HepG2 (cell line): Measurements from ENCODE around the gene RETREG2. TPM values are rescaled to one million over a fixed set of nuclear protein-coding genes. Genes with fewer than 3 reads are reported as not detected.

Source experiments
- CC2D1A ChIP-seq: sonication (generic); formaldehyde crosslinking; IDR thresholded peaks from 2 replicates; pipeline ENCODE4 v1.8.1; 2023; ENCODE audit warnings: mild to moderate bottlenecking, missing genetic modification reagents
- CREB1 ChIP-seq, 2 experiments: fragments of 450-650 bp in 1 of 2; IDR thresholded peaks; 2 replicates each; pipeline ENCODE4 v1.6.1; 2016 to 2017; ENCODE audit warnings: control low read depth in 1 of 2, mild to moderate bottlenecking in 1 of 2, missing compliant biosample characterization in 1 of 2, missing genetic modification characterization in 1 of 2
- EZH2 ChIP-seq: conservative IDR thresholded peaks from 2 replicates; pipeline ENCODE4 v1.6.1; 2012; ENCODE audit warnings: mild to moderate bottlenecking, low read depth, low read length, moderate library complexity
- GLI4 ChIP-seq: sonication (generic); formaldehyde crosslinking; IDR thresholded peaks from 2 replicates; pipeline ENCODE4 v1.5.1; 2020; ENCODE audit warnings: missing genetic modification reagents, mild to moderate bottlenecking, moderate library complexity, borderline replicate concordance
- HDAC2 ChIP-seq: sonication (generic); formaldehyde crosslinking; IDR thresholded peaks from 2 replicates; pipeline ENCODE4 v1.4.0; 2020; ENCODE audit warnings: missing genetic modification reagents
- HNF4A ChIP-seq: sonication (generic); formaldehyde crosslinking; IDR thresholded peaks from 2 replicates; pipeline ENCODE4 v1.4.0; 2020; ENCODE audit warnings: missing genetic modification reagents
- HOXA9 ChIP-seq: sonication (generic); formaldehyde crosslinking; IDR thresholded peaks from 2 replicates; pipeline ENCODE4 v1.8.1; 2022; ENCODE audit warnings: missing genetic modification reagents, mild to moderate bottlenecking, moderate library complexity, borderline replicate concordance
- JUN ChIP-seq: sonication (generic); formaldehyde crosslinking; IDR thresholded peaks from 2 replicates; pipeline ENCODE4 v1.4.0; 2020; ENCODE audit warnings: mild to moderate bottlenecking, missing genetic modification reagents
- KLF6 ChIP-seq: IDR thresholded peaks from 2 replicates; pipeline ENCODE4 v1.8.0; 2016; ENCODE audit warnings: missing biosample characterization, missing genetic modification reagents
- NFKBIZ ChIP-seq: IDR thresholded peaks from 2 replicates; pipeline ENCODE4 v1.6.1; 2018; ENCODE audit warnings: missing genetic modification reagents, missing compliant biosample characterization
- SMARCC2 ChIP-seq: fragments of 450-650 bp; IDR thresholded peaks from 2 replicates; pipeline ENCODE4 v1.6.1; 2017; ENCODE audit warnings: antibody characterized with exemption, mild to moderate bottlenecking
- SRSF4 ChIP-seq: fragments of 200-400 bp; formaldehyde crosslinking; IDR thresholded peaks from one replicate; pipeline ENCODE4 v1.6.1; 2018; ENCODE audit warnings: mild to moderate bottlenecking, low read depth, low read length, moderate library complexity; ENCODE audit not compliant: poor library complexity, severe bottlenecking
- TOPORS ChIP-seq: sonication (generic); formaldehyde crosslinking; IDR thresholded peaks from 2 replicates; pipeline ENCODE4 v1.8.0; 2023; ENCODE audit warnings: mild to moderate bottlenecking, missing genetic modification reagents
- TSC22D2 ChIP-seq: sonication (generic); formaldehyde crosslinking; IDR thresholded peaks from 2 replicates; pipeline ENCODE4 v1.5.1; 2020; ENCODE audit warnings: missing genetic modification reagents, mild to moderate bottlenecking, borderline replicate concordance
- ZBTB38 ChIP-seq: sonication (generic); formaldehyde crosslinking; IDR thresholded peaks from 2 replicates; pipeline ENCODE4 v1.5.1; 2020; ENCODE audit warnings: mild to moderate bottlenecking, missing genetic modification reagents
- ZFP82 ChIP-seq: sonication (generic); formaldehyde crosslinking; IDR thresholded peaks from 2 replicates; pipeline ENCODE4 v1.5.1; 2020; ENCODE audit warnings: mild to moderate bottlenecking, missing genetic modification reagents, borderline replicate concordance
- ZNF256 ChIP-seq: sonication (generic); formaldehyde crosslinking; conservative IDR thresholded peaks from 2 replicates; pipeline ENCODE4 v1.4.0; 2020; ENCODE audit warnings: missing genetic modification reagents
- ZNF431 ChIP-seq: sonication (generic); formaldehyde crosslinking; IDR thresholded peaks from 2 replicates; pipeline ENCODE4 v1.9.0; 2022; ENCODE audit warnings: missing genetic modification reagents, low read depth, mild to moderate bottlenecking, borderline replicate concordance
- ZNF552 ChIP-seq: sonication (generic); formaldehyde crosslinking; IDR thresholded peaks from 2 replicates; pipeline ENCODE4 v1.9.0; 2022; ENCODE audit warnings: missing genetic modification reagents, mild to moderate bottlenecking, borderline replicate concordance
- ZNF558 ChIP-seq: sonication (generic); formaldehyde crosslinking; IDR thresholded peaks from 2 replicates; pipeline ENCODE4 v1.9.0; 2022; ENCODE audit warnings: mild to moderate bottlenecking, missing genetic modification reagents, borderline replicate concordance
- ZNF674 ChIP-seq: sonication (generic); formaldehyde crosslinking; IDR thresholded peaks from 2 replicates; pipeline ENCODE4 v1.5.0; 2020; ENCODE audit warnings: low read depth, mild to moderate bottlenecking, missing genetic modification reagents
- polyA plus RNA-seq, 8 experiments: library from polyadenylated mRNA; depleted of rRNA in 3 of 8; stranded (reverse) in 7 of 8; unstranded in 1 of 8; fragments of >200 nt; fragmentation: Illumina TruSeq in 4 of 8; extraction: Trizol in 4 of 8; gene quantifications; 2 replicates each; pipeline versions ENCODE4 v1.2.1 to v1.2.3, GENCODE V29; 2011 to 2016; ENCODE audit warnings: low read depth in 4 of 8, missing spikeins in 1 of 8, mixed read lengths in 1 of 8; ENCODE audit not compliant: insufficient read depth in 1 of 8
- total RNA-seq, 5 experiments: library from RNA; depleted of rRNA; stranded (reverse); fragments of >200 nt; fragmentation: Illumina TruSeq; extraction: Trizol; gene quantifications; 2 replicates each; pipeline ENCODE4 v1.2.3, GENCODE V29; 2016; ENCODE audit warnings: low read depth in 1 of 5
- TF ChIP-seq, protein P1 (sequence below): sonication (generic); formaldehyde crosslinking; IDR thresholded peaks from 2 replicates; pipeline ENCODE4 v1.5.1; 2020; ENCODE audit warnings: missing genetic modification reagents, mild to moderate bottlenecking, borderline replicate concordance
- TF ChIP-seq, protein P2 (sequence below): sonication (generic); formaldehyde crosslinking; IDR thresholded peaks from 2 replicates; pipeline ENCODE4 v1.4.0; 2020; ENCODE audit warnings: mild to moderate bottlenecking, missing genetic modification reagents, borderline replicate concordance
- TF ChIP-seq, protein P3 (sequence below): sonication (generic); formaldehyde crosslinking; IDR thresholded peaks from 2 replicates; pipeline ENCODE4 v1.8.1; 2023; ENCODE audit warnings: mild to moderate bottlenecking, moderate library complexity, missing genetic modification reagents
- TF ChIP-seq, protein P4 (sequence below): IDR thresholded peaks from 2 replicates; pipeline ENCODE4 v1.6.1; 2018; ENCODE audit warnings: missing genetic modification reagents

The RETREG2 gene
- total and polyA plus RNA-seq, 2 of the 13 experiments (the other 11 are each of a cell fraction or from before 2014, with no cell fraction given): 86.0 to 134 TPM

DNA sequence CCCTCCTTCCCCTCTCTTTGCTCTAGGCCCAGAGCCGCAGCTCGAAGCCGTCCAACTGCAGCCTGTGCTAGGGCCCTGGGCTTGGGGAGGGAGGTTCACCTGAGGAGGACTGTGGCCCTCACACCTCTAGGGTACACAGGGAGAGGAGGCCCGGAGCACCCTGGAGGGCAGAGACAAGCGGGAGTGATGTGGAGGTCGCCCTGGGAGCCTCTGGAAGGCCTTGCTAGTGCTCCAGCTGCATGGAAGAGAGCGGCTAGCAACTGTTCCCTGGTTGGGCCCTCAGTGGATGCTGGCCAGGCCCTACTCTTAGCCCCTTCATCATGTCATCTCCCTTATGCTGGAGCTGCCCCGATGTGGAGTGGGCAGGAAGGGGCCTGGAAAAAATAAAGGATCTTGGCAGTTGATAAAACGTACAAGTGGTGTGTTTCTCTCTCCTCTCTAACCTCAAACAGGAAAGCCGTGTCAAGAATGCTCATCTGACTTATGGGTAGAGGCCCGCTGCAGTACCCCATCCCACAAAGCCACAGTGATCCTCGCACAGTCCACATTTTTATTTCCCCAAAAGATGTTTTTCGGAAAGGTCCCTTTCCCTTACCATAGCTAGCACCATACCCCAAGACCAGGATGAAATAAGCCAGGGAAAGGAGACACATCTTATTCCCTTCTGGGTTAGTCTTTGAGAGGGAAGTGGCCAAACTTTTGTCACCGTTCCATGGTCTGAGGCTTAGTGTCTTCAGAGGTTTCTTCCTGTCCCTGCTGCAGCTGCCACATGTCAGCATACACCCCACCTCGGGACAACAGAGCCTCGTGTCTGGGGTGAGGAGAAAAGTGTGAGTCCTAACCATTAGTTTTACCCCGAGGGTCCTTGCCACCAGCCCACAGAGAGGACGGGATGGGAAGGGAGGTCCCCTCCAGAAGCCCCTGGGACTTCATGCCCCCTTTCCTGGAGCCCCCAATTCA lies 31.4 kb downstream of the RETREG2 start (continued):
- TF ChIP-seq ZBTB38 (CRISPR knock-in tag): peak; percentile 52; the same call in 1 of the 2 replicates
- no peak for TF ChIP-seq ZNF552
- no peak for TF ChIP-seq ZNF674
- TF ChIP-seq, protein P1, sequence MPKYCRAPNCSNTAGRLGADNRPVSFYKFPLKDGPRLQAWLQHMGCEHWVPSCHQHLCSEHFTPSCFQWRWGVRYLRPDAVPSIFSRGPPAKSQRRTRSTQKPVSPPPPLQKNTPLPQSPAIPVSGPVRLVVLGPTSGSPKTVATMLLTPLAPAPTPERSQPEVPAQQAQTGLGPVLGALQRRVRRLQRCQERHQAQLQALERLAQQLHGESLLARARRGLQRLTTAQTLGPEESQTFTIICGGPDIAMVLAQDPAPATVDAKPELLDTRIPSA (CRISPR knock-in tag): 0 out of 2 replicates have a peak, but pooled peaks have one; percentile 30
- no peak for TF ChIP-seq ZNF256 (CRISPR knock-in tag)
- peak; percentile 50; the same call in 1 of the 2 replicates for TF ChIP-seq HOXA9 (CRISPR knock-in tag)
- no peak for TF ChIP-seq CREB1 (IDR thresholded peaks at IDR 0.05)
- TF ChIP-seq CREB1 (CRISPR knock-in tag; IDR thresholded peaks at IDR 0.05): no peak
- no peak for TF ChIP-seq JUN
- TF ChIP-seq, protein P2, sequence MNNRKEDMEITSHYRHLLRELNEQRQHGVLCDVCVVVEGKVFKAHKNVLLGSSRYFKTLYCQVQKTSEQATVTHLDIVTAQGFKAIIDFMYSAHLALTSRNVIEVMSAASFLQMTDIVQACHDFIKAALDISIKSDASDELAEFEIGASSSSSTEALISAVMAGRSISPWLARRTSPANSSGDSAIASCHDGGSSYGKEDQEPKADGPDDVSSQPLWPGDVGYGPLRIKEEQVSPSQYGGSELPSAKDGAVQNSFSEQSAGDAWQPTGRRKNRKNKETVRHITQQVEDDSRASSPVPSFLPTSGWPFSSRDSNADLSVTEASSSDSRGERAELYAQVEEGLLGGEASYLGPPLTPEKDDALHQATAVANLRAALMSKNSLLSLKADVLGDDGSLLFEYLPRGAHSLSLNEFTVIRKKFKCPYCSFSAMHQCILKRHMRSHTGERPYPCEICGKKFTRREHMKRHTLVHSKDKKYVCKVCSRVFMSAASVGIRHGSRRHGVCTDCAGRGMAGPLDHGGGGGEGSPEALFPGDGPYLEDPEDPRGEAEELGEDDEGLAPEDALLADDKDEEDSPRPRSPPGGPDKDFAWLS (CRISPR knock-in tag): no peak
- no peak for TF ChIP-seq TSC22D2 (CRISPR knock-in tag)
- TF ChIP-seq KLF6 (CRISPR knock-in tag): no peak
- no peak for TF ChIP-seq NFKBIZ
- TF ChIP-seq, protein P3, sequence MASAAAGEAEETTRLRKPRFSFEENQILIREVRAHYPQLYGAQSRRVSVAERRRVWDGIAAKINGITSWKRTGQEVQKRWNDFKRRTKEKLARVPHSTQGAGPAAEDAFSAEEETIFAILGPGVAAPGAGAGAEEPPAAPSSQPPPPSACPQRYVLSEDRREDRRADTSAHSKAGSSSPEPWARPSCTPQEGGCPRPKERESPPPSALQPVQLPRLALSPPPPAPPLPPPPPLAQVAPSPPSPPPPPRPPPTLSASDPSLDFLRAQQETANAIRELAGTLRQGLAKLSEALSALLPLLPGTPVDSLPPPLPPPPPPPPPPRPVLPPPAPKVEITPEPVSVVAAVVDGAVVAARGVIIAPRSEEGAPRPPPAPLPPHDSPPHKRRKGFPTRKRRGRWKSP (CRISPR knock-in tag): no peak
- TF ChIP-seq GLI4 (CRISPR knock-in tag): no peak
- TF ChIP-seq, protein P4, sequence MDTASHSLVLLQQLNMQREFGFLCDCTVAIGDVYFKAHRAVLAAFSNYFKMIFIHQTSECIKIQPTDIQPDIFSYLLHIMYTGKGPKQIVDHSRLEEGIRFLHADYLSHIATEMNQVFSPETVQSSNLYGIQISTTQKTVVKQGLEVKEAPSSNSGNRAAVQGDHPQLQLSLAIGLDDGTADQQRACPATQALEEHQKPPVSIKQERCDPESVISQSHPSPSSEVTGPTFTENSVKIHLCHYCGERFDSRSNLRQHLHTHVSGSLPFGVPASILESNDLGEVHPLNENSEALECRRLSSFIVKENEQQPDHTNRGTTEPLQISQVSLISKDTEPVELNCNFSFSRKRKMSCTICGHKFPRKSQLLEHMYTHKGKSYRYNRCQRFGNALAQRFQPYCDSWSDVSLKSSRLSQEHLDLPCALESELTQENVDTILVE: no peak
- no peak for TF ChIP-seq HNF4A
- no peak; the same call in 1 of the 2 replicates for TF ChIP-seq TOPORS (CRISPR knock-in tag)
- TF ChIP-seq HDAC2 (CRISPR knock-in tag): no peak
- no peak for TF ChIP-seq SRSF4
- no peak for TF ChIP-seq ZNF431 (CRISPR knock-in tag)
- no peak for TF ChIP-seq SMARCC2
- no peak for TF ChIP-seq EZH2
- no peak for TF ChIP-seq ZNF558 (CRISPR knock-in tag)
- TF ChIP-seq ZFP82 (CRISPR knock-in tag): no peak
- TF ChIP-seq CC2D1A (CRISPR knock-in tag): no peak
